KMS-11 (cell line): Measurements from ENCODE around the gene RAB28.

Experiments
- H2AFZ ChIP-seq: fragments of 200-600 bp; sonication (generic); 2 replicates; pipeline ENCODE4 v1.6.1; 2016; ENCODE audit warnings: antibody characterized with exemption, mixed run types, low read depth
- H3K27ac ChIP-seq: fragments of 200-600 bp; sonication (generic); 2 replicates; pipeline ENCODE4 v1.6.1; 2016; ENCODE audit warnings: mild to moderate bottlenecking, mixed run types
- H3K27me3 ChIP-seq: fragments of 200-600 bp; sonication (generic); 2 replicates; pipeline ENCODE4 v1.6.1; 2017; ENCODE audit warnings: mild to moderate bottlenecking, low read depth, mixed run types, moderate library complexity; ENCODE audit not compliant: insufficient read depth
- H3K36me3 ChIP-seq: fragments of 200-600 bp; sonication (generic); 2 replicates; pipeline ENCODE4 v1.6.1; 2017; ENCODE audit warnings: mild to moderate bottlenecking, mixed run types; ENCODE audit not compliant: insufficient read depth
- H3K4me1 ChIP-seq: fragments of 200-600 bp; sonication (generic); 2 replicates; pipeline ENCODE4 v1.6.1; 2016; ENCODE audit warnings: mild to moderate bottlenecking, low read depth, mixed run types; ENCODE audit not compliant: poor library complexity, severe bottlenecking
- H3K4me2 ChIP-seq: fragments of 200-600 bp; sonication (generic); 2 replicates; pipeline ENCODE4 v1.7.0; 2016; ENCODE audit warnings: mild to moderate bottlenecking, mixed run types
- H3K4me3 ChIP-seq: fragments of 200-600 bp; sonication (generic); IDR thresholded peaks from 2 replicates; pipeline ENCODE4 v1.6.1; 2017; ENCODE audit warnings: low read depth, low read length, mixed read lengths; ENCODE audit not compliant: insufficient read depth
- H3K79me2 ChIP-seq: fragments of 200-600 bp; sonication (generic); 2 replicates; pipeline ENCODE4 v1.6.1; 2016; ENCODE audit warnings: low read depth, mixed run types; ENCODE audit not compliant: insufficient read depth
- H3K9ac ChIP-seq: fragments of 200-600 bp; sonication (generic); 2 replicates; pipeline ENCODE4 v1.6.1; 2016; ENCODE audit warnings: mild to moderate bottlenecking, mixed run types
- H4K20me1 ChIP-seq: fragments of 200-600 bp; sonication (generic); 2 replicates; pipeline ENCODE4 v1.6.1; 2016; ENCODE audit warnings: mild to moderate bottlenecking, mixed run types; ENCODE audit not compliant: insufficient read depth
- CTCF ChIP-seq: fragments of 200-600 bp; sonication (generic); conservative IDR thresholded peaks from 2 replicates; pipeline ENCODE4 v1.6.1; 2017; ENCODE audit warnings: low read depth, mild to moderate bottlenecking, antibody characterized with exemption, low read length, moderate library complexity, mixed read lengths

RAB28 gene

GRCh38 chr4:13449590-13449989 lies 34.5 kb downstream of the RAB28 start:
- TF ChIP-seq CTCF: no peak
- H3K79me2 ChIP-seq: no peaks in the 10 kb centered on the region; the same call in 1 of the 2 replicates
- peaks cover 29% of the 10 kb centered on the region for H3K4me1 ChIP-seq
- H4K20me1 ChIP-seq: no peaks in the 10 kb centered on the region
- no peak overlapping the region for H3K4me2 ChIP-seq
- H3K27me3 ChIP-seq: no peaks in the 10 kb centered on the region
- no peaks in the 10 kb centered on the region for H3K36me3 ChIP-seq
- no peak overlapping the region for H2AFZ ChIP-seq
- no peak overlapping the region for H3K4me3 ChIP-seq
- no peak overlapping the region for H3K9ac ChIP-seq
- no peak overlapping the region for H3K27ac ChIP-seq

GRCh38 chr4:13445841-13446790 lies 38.0 kb downstream of the RAB28 start:
- Histone ChIP-seq H4K20me1 (no peaks in the 10 kb centered on the region), H3K4me3 (no peak overlapping the region), H3K36me3 (no peaks in the 10 kb centered on the region), H3K27ac (no peak overlapping the region), H3K4me1 (peaks cover 4% of the 10 kb centered on the region), H3K4me2 (no peak overlapping the region), H3K9ac (no peak overlapping the region), H3K79me2 (no peaks in the 10 kb centered on the region; the same call in 1 of the 2 replicates), H2AFZ (no peak overlapping the region), H3K27me3 (no peaks in the 10 kb centered on the region)
- TF ChIP-seq CTCF: no peak

GRCh38 chr4:13441506-13441905 lies 42.6 kb downstream of the RAB28 start:
- H3K27me3 ChIP-seq: no peaks in the 10 kb centered on the region
- no peak overlapping the region for H2AFZ ChIP-seq
- peaks cover 13% of the 10 kb centered on the region; the same call in 1 of the 2 replicates for H3K79me2 ChIP-seq
- peaks cover 13% of the 10 kb centered on the region for H3K4me1 ChIP-seq
- H3K27ac ChIP-seq: no peak overlapping the region
- no peak overlapping the region for H3K4me2 ChIP-seq
- H3K4me3 ChIP-seq: no peak overlapping the region
- no peaks in the 10 kb centered on the region for H3K36me3 ChIP-seq
- H4K20me1 ChIP-seq: no peaks in the 10 kb centered on the region
- no peak overlapping the region for H3K9ac ChIP-seq
- no peak for TF ChIP-seq CTCF

GRCh38 chr4:13436962-13437361 lies 47.2 kb downstream of the RAB28 start:
- no peak for TF ChIP-seq CTCF
- Histone ChIP-seq H3K4me2 (peak overlapping the region; percentile 44; the same call in 1 of the 2 replicates), H3K27ac (no peak overlapping the region; the same call in 1 of the 2 replicates), H3K27me3 (no peaks in the 10 kb centered on the region), H2AFZ (no peak overlapping the region), H3K4me3 (no peak overlapping the region), H3K9ac (no peak overlapping the region), H3K79me2 (peaks cover 58% of the 10 kb centered on the region), H4K20me1 (no peaks in the 10 kb centered on the region), H3K4me1 (peaks cover 53% of the 10 kb centered on the region), H3K36me3 (no peaks in the 10 kb centered on the region)
